Mucosa of gallbladder (tissue), 1 donor: Measurements from ENCODE around the gene GOLGA6L26. TPM values are rescaled to one million over a fixed set of nuclear protein-coding genes. Genes with fewer than 3 reads are reported as not detected.
"Not testable (repeated sequence)": the region's sequence is repeated elsewhere in the genome, so short reads cannot be mapped to it uniquely, and the experiment has no call there.

Source experiments
- DNase-seq: peaks from one replicate; pipeline ENCODE4 v3.0.0-alpha.2; 2020; ENCODE audit warnings: low spot score
- total RNA-seq: library from RNA; stranded (reverse); gene quantifications from one replicate; pipeline ENCODE4 v1.2.1, GENCODE V29; 2021
- donor health status: DM: no; HTN: no; CAD: no.

The GOLGA6L26 gene, protein sequence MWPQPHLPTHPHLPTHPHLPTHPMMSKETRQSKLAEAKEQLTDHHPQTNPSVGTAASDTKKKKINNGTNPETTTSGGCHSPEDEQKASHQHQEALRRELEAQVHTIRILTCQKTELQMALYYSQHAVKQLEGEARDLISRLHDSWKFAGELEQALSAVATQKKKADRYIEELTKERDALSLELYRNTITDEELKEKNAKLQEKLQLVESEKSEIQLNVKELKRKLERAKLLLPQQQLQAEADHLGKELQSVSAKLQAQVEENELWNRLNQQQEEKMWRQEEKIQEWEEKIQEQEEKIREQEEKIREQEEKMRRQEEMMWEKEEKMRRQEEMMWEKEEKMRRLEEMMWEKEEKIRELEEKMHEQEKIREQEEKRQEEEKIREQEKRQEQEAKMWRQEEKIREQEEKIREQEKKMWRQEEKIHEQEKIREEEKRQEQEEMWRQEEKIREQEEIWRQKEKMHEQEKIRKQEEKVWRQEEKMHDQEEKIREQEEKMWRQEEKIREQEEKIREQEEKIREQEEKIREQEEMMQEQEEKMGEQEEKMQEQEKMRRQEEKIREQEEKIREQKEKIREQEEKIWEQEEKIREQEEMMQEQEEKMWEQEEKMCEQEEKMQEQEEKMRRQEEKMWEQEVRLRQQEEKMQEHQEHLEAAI
- not detected for total RNA-seq

- not testable (repeated sequence) for DNase-seq
These were observed at the start of gene GOLGA6L26 for GRCh38 chr15:23334096-23334495. GOLGA6L26 (minus strand) TSS chr15:23334196; CDS start chr15:23334135, 61 bp downstream.

DNA sequence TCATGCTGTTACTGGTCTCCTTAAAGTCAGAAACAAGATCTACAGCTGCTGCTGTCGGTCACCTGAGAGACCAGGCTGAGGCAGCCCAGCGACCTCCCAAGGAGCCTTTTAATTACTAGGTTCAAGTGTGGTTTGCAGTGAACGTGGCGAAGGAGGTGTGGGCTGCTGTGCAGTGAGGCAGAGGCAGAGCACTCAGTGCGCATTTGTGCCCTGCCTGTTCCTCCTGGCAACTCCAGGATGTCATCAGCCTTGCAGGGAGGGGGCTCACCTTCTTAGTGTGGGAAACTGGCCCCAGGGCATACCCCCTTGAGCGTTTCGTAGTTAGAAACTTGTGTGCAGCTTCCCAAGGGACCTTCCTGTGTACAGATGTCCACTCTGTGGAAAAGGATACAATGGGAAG, 47.2 kb upstream of the GOLGA6L26 start:
- DNase-seq, result not testable (repeated sequence)

- DNase-seq, result not testable (repeated sequence)
These were observed 46.7 kb upstream of the GOLGA6L26 start for GRCh38 chr15:23380700-23381099.

GRCh38 chr15:23378946-23379345, 45.0 kb upstream of the GOLGA6L26 start:
- DNase-seq, result not testable (repeated sequence)

DNA sequence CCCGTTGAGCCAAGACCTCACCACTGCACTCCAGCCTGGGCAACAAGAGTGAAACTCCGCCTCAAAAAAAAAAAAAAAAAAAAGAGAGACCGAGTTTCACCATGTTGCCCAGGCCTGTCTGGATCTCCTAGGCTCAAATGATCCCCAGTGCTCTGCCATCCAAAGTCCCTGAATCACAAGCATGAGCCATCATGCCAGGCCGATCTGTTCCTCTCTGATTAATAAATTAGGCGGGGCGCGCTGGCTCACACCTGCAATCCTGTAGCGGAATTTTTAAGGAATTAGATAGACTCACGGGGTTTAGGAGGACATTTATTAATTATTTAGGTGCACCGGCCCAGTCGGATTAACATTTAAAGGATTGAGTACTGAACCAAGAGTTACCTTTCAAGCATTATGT, 40.2 kb upstream of the GOLGA6L26 start:
- DNase-seq, result not testable (repeated sequence)

DNA sequence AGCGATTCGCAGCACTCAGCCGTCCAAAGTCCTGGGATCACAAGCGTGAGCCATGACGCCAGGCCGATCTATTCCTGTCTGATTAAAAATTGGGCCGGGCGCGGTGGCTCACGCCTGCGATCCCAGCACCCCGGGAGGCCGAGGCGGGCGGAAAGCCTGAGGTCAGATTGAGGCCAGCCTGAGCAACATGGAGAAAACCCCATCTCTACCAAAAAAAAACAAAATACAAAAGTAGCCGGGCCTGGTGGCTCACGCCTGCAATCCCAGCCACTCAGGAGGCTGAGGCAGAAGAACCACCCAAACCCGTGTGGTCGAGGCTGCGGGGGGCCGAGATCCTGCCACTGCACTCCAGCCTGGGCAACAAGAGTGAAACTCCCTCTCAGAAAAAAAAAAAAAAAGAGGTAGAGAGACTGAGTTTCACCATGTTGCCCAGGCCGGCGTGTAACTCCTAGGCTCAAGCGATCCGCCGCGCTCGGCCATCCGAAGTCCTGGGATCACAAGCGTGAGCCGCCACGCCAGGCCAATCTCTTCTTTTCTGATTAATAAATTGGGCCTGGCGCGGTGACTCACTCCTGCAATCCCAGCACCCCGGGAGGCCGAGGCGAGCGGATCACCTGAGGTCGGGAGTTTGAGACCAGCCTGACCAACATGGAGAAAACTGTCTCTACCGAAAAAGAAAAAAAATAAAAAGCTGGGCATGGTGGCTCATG, 39.0 kb upstream of the GOLGA6L26 start:
- DNase-seq, result not testable (repeated sequence)

- no peak for DNase-seq
These were observed 38.3 kb upstream of the GOLGA6L26 start for GRCh38 chr15:23372284-23372683.

GRCh38 chr15:23371868-23372267, 37.9 kb upstream of the GOLGA6L26 start:
- not testable (repeated sequence) for DNase-seq

DNA sequence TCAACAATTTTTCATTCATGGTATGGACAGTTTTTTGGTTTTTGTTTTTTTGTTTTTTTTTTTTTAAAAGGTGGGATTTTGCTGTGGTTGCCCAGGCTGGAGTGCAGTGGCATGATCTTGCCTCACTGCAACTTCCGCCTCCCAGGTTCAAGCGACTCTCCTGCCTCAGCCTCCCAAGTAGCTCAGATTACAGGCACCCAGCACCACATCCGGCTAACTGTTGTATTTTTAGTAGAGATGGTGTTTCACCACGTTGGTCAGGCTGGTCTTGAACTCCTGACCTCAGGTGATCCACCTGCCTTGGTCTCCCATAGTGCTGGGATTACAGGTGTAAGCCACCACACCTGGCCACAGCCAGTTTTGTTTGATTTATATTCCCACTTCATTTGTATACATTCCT, 37.1 kb upstream of the GOLGA6L26 start:
- not testable (repeated sequence) for DNase-seq

- no peak for DNase-seq
These were observed 36.6 kb upstream of the GOLGA6L26 start for GRCh38 chr15:23370578-23370977.

DNA sequence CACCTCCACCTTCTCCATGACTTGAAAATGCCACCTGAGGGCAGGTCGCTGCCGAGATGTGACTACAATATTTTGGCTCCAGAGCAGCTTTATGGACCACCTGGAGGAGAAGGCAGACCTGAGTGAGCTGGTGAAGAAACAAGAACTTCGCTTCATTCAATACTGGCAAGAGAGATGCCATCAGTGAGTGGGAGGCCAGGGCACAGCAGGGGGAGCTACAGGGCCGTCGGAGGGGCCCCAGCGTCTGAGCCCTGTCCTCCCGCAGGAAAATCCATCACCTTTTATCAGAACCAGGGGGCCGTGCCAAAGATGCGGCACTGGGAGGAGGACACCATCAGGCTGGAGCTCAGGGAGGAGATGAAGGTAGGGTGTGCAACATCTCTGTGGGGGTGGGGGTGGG, 30.3 kb upstream of the GOLGA6L26 start:
- DNase-seq, result not testable (repeated sequence)

DNA sequence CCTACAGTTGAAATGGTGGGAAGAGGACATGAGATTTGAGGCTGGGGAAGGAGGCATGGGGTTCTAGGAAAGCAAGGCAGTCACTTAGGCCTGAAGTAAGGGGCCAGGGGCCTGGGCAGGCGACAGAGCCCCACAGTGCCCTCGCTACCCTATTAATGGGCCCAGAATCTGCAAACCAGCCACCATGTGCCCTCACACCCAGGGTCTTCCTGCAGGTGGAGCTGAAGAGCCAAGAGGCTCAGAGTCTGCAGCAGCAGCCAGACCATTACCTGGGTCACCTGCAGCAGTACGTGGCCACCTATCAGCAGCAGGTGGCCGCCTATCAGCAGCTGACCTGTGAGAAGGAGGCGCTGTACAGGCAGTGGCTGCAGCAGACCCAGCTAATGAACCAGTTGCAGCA, 28.6 kb upstream of the GOLGA6L26 start:
- DNase-seq, result not testable (repeated sequence)

- DNase-seq, result not testable (repeated sequence)
These were observed 20.5 kb upstream of the GOLGA6L26 start, which contains the start of gene GOLGA8S for GRCh38 chr15:23354448-23354847. GOLGA8S (plus strand) TSS chr15:23354748; CDS start chr15:23354810, 62 bp downstream.

DNA sequence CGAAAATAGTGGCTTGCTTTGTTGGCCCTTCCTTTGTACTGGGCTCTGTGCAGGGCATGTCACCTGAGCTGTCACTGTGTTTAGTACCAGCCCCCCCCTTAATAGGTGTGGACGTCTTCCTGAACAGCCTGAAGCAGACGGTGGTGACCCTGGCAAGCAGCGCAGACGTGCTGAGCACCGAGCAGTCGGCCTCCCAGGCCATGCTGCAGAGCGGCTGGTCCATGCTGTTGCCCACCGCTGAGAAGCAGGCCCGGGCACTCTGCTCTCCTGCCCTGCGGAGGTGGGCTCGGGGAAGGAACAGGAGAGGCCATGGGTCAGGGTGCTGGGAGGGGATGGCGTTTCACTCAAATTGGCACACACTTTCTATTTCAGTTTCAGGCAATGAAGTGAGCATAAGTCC, 22.8 kb downstream of the GOLGA6L26 start:
- DNase-seq, result not testable (repeated sequence)

DNA sequence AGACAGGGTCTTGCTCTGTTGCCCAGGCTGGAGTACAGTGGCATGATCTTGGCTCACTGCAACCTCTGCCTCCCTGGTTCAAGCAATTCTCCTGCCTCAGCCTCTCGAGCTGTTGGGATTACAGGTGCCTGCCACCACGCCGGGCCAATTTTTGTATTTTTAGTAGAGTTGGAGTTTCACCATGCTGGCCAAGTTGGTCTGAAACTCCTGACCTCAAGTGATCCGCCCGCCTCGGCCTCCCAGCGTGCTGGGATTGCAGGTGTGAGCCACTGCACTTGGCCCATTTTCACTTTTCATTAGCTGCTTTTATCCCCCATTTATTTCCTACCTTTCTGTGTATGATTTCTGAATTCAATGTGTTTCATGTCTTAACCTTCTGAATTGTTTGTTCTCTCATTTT, 28.1 kb downstream of the GOLGA6L26 start:
- not testable (repeated sequence) for DNase-seq

GRCh38 chr15:23304805-23305204, 29.2 kb downstream of the GOLGA6L26 start:
- not testable (repeated sequence) for DNase-seq

GRCh38 chr15:23304267-23304666, 29.7 kb downstream of the GOLGA6L26 start:
- not testable (repeated sequence) for DNase-seq

DNA sequence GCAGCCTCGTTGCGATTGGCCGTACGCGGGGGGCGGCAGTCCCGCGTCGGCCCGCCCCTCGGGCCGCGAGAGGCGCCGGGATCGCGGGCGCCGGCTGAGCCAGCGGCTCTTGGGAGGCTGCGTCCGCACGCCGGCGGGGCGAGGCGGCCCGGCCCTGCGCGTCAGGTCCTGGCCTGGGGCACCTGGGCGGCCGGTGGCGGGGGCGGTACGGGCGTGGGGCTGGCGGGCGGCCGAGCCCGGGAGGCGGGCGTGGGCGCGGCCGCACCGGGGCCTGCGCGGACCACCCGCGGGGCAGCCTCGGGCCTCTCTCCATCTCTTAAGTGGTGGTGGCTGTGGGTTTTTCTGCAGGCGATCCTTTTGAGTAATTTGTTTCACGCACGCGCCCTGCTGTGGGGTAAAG, 30.3 kb downstream of the GOLGA6L26 start:
- DNase-seq, result peak; percentile 55

DNA sequence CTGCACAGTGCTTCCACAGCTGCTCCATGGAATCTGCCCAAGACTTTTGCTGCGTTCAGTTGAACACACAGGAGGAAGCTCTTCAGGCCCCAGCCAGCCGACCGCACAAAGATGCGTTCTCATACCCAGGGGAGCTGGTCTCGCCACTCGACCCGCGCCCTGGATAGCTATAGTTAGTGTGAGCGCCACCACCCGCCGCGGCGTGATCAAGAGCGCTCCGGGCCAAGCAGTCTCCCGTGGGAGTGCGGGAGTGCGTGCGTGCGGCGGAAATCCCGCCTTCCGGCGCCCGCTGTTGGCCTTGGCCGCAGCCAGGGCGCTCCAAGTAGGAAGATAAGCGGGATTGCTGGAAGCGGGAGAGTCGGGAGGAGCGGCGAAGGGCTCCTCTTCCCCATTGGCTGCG, 30.8 kb downstream of the GOLGA6L26 start:
- DNase-seq, result not testable (repeated sequence)
